ENCODE data around the gene APOBEC3B.
"Not testable (repeated sequence)": the region's sequence is repeated elsewhere in the genome, so short reads cannot be mapped to it uniquely, and the experiment has no call there.

APOBEC3B gene

DNA sequence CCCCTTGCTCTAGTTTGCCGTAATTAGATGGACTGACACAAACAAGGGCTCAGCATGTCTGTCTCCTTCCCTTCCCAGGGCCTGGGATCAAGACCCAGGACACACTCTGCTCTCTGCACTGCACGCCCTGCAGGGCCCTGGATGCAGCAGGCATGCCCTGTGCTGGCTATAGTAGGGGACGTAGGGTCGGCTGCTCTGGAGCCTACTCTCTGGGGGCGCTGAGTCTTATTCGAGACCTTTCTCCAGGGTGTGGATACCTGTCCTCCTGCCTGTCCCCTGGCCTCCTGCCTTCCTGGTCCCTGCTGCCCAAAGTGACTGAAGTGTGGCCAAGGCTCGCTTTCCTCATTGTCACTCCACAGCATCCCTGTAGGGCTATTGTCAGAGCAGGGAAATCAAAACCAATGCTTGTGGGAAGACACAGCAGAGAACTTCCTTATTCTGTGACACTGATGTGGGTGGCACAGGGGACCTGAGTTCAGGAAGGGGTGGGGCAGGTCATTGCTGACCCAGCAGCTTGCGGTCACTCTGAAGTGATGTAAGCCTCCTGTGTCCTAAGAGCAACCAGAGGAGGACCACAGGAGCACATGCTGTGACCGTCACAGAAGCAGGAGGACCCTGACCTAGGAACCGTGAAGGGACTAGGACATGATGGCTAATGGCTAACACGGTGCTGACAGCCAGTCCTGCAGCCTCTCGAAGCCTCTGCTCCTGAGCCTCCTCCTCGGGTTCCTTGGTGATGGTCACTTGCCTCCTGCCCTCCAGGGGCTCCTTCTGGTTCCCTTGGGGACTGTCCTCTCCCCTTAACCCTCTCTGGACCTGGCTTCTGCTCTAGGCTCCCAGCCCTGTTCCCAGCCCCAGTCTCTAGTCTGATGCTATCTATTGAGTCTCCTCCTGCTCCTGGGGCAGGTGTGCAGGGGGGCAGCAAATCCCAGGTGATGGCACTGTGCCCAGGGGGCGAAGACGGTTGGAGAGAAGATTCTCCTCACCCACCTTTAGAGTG is 14.4 kb upstream of the APOBEC3B start:
- DNase-seq = no peak

- no peak for DNase-seq
Observed at GRCh38 chr22:38968801-38969200, 13.3 kb upstream of the APOBEC3B start.

DNA sequence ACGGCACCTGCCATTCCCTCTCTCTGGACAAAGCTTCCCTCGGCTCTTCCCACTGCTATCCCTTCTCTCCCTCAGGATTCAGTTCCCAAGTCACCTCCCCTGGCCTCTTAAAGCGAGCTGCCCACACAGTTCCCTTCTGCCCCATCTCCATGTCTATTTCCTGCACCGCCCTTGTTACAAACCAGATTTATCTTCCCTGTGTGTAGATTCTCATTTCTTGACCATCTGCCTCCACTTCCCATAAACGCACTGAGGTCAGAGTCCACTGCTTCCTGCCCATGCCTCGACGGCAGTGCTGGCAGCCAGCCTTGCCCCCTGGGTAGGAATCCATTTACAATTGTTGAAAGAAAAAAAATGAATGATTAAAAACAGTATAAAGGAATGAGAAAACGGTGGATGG is 11.6 kb upstream of the APOBEC3B start:
- DNase-seq = no peak

- DNase-seq = no peak
Observed at GRCh38 chr22:38971202-38971601, 10.9 kb upstream of the APOBEC3B start.

GRCh38 chr22:38971791-38972190 is 10.4 kb upstream of the APOBEC3B start:
- DNase-seq = no peak

- no peak for DNase-seq
Observed at GRCh38 chr22:38972558-38972957, 9.6 kb upstream of the APOBEC3B start.

DNA sequence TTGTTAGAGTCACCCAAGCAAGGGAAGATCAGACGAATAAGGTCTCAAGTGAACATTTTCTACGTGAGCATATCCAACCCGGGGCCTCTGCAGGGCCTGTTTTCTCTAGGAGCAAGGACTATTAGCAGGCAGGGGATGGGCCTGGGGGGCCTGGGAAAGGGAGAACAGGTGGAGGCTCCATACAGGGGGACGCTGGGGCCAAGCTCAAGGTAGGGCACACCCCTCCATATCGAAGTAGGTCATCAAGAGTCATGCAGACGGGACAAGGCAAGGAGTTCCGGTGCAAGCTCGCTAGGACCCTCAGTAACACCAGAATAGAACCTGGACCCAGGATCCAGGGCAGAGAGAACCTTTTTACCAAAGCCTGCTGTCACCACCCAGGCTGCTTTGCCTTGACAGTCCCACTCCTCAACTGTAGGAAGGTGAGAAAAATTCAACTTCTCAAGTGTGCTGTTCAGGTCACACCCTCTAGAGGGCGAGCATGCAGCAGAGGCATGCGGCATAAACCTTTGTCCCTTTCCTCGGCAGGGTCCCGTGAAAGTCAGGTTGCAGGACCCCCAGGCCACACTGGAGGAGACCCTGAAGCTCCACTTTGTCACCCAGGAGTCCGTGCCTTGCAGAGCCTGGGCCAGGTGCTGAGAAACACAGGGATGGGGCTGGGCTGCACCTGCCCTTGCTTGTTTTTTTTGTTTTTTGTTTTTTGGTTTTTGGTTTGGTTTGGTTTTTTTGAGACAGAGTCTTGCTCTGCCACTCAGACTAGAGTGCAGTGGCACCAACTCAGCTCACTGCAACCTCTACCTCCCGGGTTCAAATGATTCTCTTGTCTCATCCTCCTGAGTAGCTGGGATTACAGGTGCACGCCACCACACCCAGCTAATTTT is 8.6 kb upstream of the APOBEC3B start:
- DNase-seq = peak; percentile 32

- DNase-seq = no peak
Observed at GRCh38 chr22:38974170-38974825, 7.8 kb upstream of the APOBEC3B start.

GRCh38 chr22:38974826-38975175 is 7.3 kb upstream of the APOBEC3B start:
- no peak for DNase-seq

GRCh38 chr22:38977289-38977688 is 4.9 kb upstream of the APOBEC3B start:
- DNase-seq = not testable (repeated sequence)

GRCh38 chr22:38980587-38980986 is 1.6 kb upstream of the APOBEC3B start:
- not testable (repeated sequence) for DNase-seq

DNA sequence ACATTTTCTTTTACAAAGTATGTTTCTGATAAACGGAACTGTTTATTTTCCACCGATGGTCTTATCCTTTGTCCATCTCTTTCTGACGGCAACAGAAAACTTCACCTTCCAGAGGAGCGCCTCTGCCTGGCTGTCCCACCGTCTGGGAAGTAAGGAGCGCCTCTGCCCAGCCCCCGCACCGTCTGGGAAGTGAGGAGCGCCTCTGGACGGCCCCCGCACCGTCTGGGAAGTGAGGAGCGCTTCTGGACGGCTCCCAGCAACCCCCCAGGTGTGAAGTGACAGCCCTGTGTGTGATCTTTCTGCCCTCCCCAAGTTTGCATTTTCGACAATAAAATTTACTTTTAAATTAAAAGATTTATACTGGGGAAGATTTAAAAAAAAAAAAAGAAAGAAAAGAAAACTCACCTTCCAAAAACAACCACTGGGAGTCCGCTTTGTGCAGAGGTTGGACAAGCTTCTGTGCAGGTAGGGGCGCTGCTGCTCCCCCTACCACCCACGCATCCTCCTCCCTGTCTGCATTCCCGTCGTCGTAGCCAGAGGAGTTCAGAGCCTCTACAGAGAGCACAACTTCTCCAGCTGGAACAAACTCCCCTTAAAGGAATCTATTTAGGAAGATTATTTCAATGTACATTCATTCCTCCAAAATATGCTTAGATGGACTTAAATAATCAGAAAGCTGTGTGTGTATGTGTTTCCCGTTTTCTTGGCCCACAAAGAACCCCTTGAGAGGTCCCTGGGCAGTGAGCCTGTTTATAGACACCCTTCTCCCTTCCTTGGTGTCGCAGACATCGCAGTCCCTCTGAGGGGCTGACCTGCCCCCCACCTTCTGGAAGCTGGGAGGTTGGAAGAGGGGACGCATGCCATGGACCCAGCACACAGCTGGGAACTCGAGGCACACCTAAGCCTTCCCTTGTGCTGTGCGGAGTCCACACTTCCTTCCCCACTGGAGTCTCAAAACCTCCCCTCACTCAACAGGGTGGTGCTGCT is 849 bp upstream of the APOBEC3B start:
- DNase-seq = no peak

DNA sequence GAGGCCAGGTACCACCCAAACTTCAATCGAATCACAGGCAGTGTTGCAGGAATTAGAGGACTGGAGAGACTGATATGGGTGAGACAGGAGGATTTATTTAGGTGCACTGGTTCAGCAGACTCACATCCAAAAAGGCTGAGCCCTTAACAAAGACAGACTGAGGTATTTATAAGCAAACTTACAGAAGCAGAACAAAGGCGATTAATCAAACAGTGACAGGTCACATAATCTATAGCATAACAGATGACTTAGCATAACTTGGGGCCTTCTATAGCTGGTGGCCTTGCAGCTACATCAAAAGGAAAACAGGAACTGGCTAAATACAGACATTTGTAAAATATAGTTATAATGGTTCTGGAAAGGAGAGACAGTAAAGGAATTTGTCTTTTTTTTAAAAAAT is 2.1 kb downstream of the APOBEC3B start:
- no peak for DNase-seq

DNA sequence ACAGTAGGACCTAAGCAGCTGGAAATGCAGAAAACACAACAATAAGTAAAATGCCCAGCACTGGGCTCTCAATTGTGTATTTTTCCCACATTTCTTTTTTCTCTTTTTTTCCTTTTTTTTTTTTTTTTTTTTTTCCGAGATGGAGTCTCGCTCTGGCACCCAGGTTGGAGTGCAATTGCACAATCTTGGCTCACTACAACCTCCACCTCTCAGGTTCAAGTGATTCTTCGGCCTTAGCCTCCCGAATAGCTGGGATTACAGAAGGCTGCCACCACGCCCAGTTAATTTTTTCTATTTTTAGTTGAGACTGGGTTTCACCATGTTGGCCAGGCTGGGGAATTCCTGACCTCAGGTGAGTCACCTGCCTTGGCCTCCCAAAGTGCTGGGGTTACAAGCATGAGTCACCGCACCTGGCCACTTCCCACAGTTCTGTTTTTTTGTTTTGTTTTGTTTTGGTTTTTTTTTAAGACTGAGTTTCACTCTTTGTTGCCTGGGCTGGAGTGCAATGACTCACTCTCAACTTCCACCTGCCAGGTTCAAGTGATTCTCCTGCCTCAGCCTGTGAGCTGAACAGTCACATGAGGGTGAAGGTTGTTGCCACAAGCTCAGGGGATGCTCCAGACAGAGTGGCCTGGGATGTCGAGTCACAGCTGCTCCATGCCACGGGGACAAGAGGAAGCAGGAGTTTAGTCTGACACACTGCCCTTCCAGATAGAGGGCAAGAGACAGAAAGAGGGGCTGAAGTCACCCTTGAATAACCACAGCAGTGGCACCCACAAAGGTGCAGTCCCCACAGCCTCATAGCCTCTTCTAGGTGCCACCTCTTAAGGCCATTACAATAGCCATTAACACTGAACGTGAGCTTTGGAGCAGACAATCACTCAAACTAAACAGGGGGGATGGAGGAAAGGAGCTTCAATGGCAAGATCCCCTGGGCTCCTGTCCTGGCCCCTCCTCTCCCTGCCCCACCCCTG is 2.9 kb downstream of the APOBEC3B start:
- DNase-seq = peak; percentile 94

GRCh38 chr22:38986629-38987028 is 4.5 kb downstream of the APOBEC3B start:
- DNase-seq = no peak

GRCh38 chr22:38987171-38987895 is 5.2 kb downstream of the APOBEC3B start:
- no peak for DNase-seq

- DNase-seq = no peak
Observed at GRCh38 chr22:38989466-38989865, 7.3 kb downstream of the APOBEC3B start.

DNA sequence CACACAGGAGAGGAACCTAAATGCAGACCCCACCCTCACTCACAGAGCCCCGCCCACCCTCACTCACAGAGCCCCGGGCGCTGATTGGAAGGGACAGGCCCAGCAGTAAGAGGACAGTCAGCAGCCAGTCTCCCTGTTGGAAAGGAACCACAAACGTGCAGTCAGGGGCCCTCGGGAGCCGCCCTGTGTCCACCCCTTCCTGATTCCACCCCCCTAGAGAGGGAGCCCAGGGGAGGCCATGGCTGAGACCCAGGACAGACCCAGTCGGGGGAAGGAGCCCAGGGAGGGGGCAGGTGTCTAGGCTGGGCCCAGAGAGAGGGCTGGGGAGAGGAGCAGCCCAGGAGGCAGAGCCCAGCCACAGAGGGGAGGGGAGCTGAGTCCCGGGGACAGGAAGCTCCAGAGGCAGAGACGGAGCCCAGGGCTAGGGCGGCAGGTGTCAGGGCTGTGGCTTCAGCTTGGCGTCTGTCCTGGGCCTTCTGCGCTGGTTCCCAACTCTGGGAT is 10.8 kb downstream of the APOBEC3B start:
- DNase-seq = peak; percentile 59

- no peak for DNase-seq
Observed at GRCh38 chr22:38996105-38996504, 14.0 kb downstream of the APOBEC3B start.

DNA sequence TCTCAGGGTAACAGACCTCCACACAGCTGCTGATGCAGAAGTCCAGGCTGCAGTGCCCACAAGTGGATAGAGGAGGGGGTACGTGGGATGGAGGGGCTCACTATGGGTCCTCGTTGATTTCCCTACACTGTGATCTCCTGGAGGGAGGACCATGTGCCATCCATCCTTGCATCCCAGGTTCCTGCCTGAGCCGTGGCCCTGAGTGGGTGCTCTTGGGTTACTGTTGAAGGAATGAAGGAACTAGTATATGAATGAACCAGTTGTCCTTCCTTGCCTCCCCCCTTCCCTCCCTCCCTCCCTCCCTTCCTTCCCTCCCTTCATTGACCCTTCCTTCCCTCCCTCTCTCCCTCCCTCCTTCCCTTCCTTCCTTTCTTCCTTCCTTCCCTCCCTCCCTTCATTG is 15.4 kb downstream of the APOBEC3B start:
- DNase-seq = no peak

Data from NCI-H2029 (cell line).